K562 (cell line): Measurements from ENCODE around the gene FBXW11. TPM values are rescaled to one million over a fixed set of nuclear protein-coding genes. Genes with fewer than 3 reads are reported as not detected.

Experiments
- CBX3 ChIP-seq, 2 experiments: IDR thresholded peaks; 1 replicate in 1 of 2; 2 replicates in 1 of 2; pipeline ENCODE4 v1.6.1; 2012; ENCODE audit warnings: inconsistent platforms in 2 of 2, low read length in 2 of 2, borderline replicate concordance in 1 of 2, control low read depth in 1 of 2
- CEBPB ChIP-seq: fragments of 450-650 bp; IDR thresholded peaks from 2 replicates; pipeline ENCODE4 v1.6.1; 2016; ENCODE audit warnings: missing genetic modification characterization, missing compliant biosample characterization
- E2F5 ChIP-seq: sonication (generic); formaldehyde crosslinking; IDR thresholded peaks from 2 replicates; pipeline ENCODE4 v1.8.0; 2022; ENCODE audit warnings: mild to moderate bottlenecking, missing genetic modification reagents
- E4F1 ChIP-seq: fragments of 250-450 bp; sonication (Bioruptor Pico); IDR thresholded peaks from 2 replicates; pipeline ENCODE4 v1.5.0; 2021; ENCODE audit warnings: mild to moderate bottlenecking, borderline replicate concordance
- MLX ChIP-seq, 2 experiments: fragments of 450-650 bp in 1 of 2; sonication (generic) in 1 of 2; formaldehyde crosslinking; conservative IDR thresholded peaks; 2 replicates each; pipeline versions ENCODE4 v1.4.0 to v1.8.1; 2020 to 2022; ENCODE audit warnings: mild to moderate bottlenecking in 1 of 2, missing genetic modification reagents in 1 of 2
- MTA1 ChIP-seq: fragments of 450-650 bp; IDR thresholded peaks from 2 replicates; pipeline ENCODE4 v1.6.1; 2017; ENCODE audit warnings: borderline replicate concordance
- SMARCA4 ChIP-seq: fragments of 450-650 bp; IDR thresholded peaks from 2 replicates; pipeline ENCODE4 v1.6.1; 2016
- SMARCE1 ChIP-seq: fragments of 450-650 bp; IDR thresholded peaks from 2 replicates; pipeline ENCODE4 v1.7.1; 2016; ENCODE audit warnings: mild to moderate bottlenecking
- TCF3 ChIP-seq: sonication (generic); formaldehyde crosslinking; IDR thresholded peaks from 2 replicates; pipeline ENCODE4 v1.4.0; 2020; ENCODE audit warnings: mild to moderate bottlenecking, missing genetic modification reagents
- THAP12 ChIP-seq: fragments of 250-450 bp; sonication (Bioruptor Pico); IDR thresholded peaks from 2 replicates; pipeline ENCODE4 v1.9.0; 2021; ENCODE audit warnings: mild to moderate bottlenecking, inconsistent platforms
- ZNF263 ChIP-seq: sonication (generic); formaldehyde crosslinking; IDR thresholded peaks from 2 replicates; pipeline ENCODE4 v1.8.0; 2022; ENCODE audit warnings: mild to moderate bottlenecking, missing genetic modification reagents, borderline replicate concordance
- polyA plus RNA-seq, 8 experiments: library from polyadenylated mRNA; depleted of rRNA in 4 of 8; stranded (reverse) in 5 of 8; unstranded in 3 of 8; fragments of >200 nt; fragmentation: Nextera tagmentation in 2 of 8; fragmentation: Illumina TruSeq in 1 of 8; extraction: Ambion mirVana in 2 of 8; extraction: Trizol in 1 of 8; gene quantifications; 2 replicates each; pipeline versions ENCODE4 v1.2.1 to v1.2.3, GENCODE V29; 2011 to 2014; ENCODE audit warnings: inconsistent platforms in 1 of 8, missing spikeins in 1 of 8
- total RNA-seq, 7 experiments: library from RNA; depleted of rRNA in 6 of 7; stranded (reverse); fragments of >200 nt in 6 of 7; fragmentation: Illumina TruSeq in 2 of 7; extraction: Trizol in 2 of 7; gene quantifications; 2 replicates each; pipeline versions ENCODE4 v1.2.1 to v1.2.3, GENCODE V29; 2011 to 2021; ENCODE audit warnings: low replicate concordance in 1 of 7

FBXW11 gene
- total and polyA plus RNA-seq, 9 of the 15 experiments (the other 6 are each of a cell fraction or from before 2014, with no cell fraction given): 3.0 to 28.6 (median 23.6) TPM

- TF ChIP-seq E4F1 (CRISPR knock-in tag): no peak
- peak; percentile 95 for TF ChIP-seq ZNF263 (CRISPR knock-in tag)
- peak; percentile 31; the same call in 1 of the 2 replicates for TF ChIP-seq SMARCE1
- no peak for TF ChIP-seq E2F5 (CRISPR knock-in tag)
- TF ChIP-seq MLX (CRISPR knock-in tag; conservative IDR thresholded peaks at IDR 0.05): no peak
- no peak for TF ChIP-seq SMARCA4
- no peak for TF ChIP-seq TCF3 (CRISPR knock-in tag)
- TF ChIP-seq CEBPB (tag): no peak
- TF ChIP-seq MTA1: no peak
- peak; percentile 58 for TF ChIP-seq THAP12
- no peak for TF ChIP-seq CBX3 (IDR thresholded peaks at IDR 0.05; ENCODE audit: borderline replicate concordance in 1 of 2, low read length in 2 of 2)
Measured at GRCh38 chr5:172006321-172007174, at the start of gene FBXW11 (continued).
